ENCODE results near the gene ARL13A.
"Not testable (repeated sequence)": the region's sequence is repeated elsewhere in the genome, so short reads cannot be mapped to it uniquely, and the experiment has no call there.

The ARL13A gene

DNA sequence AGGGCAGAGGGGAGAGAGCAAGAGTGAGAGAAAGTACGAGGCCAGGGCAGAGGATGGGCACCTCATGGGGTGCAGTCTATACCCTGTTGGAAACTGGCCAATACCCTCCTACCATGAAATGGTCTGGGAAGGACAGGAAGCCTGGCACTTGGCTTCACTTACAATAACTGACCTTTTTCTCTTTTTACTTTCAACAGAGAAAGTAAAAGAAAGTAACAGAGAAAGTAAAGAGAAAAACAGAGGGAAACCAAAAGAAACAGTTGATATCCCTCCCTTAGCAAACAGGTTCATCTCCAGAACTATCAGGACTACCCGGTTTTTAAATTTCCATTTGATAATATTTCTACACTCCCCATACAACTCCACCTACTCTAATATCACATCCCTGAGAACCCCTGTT, 20.6 kb downstream of the ARL13A start:
- no peak for DNase-seq (ENCODE audit: low read depth, low spot score)

DNA sequence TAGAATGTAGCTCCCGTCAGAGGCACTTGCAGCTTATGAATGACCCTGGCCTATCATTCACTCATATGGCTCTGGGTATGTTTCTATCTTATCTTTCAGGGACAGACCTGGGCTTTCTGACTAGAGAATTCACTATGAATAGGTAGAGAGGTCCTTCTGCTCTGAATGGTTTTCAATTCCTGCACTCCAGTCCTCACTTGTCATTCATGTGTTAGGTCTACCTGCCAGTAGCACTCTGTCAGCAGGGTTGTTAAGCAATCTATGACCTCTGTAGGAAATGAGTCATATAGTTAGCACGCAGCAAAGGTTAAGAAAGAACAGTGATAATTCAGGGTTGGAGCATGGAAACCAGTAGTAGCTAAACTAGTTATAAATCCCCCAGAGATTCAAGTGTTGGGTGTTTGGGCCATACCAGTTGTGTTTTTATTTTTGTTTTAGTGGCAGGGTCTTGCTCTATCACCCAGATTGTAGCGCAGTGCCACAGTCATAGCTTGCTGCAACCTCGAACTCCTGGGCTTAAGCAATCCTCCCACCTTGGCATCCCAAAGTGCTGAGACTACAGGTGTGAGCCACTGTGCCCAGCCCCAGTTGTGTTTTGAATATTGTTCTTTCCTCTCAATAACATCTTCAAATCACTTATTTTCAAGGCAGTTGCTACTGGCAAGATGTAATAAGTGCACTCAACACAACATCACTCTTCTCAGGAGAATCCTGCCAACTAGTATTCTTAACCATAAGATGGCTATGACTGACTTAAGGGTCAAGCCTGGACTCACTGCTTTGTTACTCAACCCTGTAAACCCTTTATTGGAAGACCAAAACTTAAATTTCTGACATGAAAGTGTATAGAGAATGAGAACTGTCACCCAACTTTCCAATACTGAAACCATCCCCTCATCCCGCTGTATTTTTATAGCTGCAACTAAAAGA, 25.1 kb downstream of the ARL13A start:
- no peak for DNase-seq (ENCODE audit: low read depth, low spot score)

DNA sequence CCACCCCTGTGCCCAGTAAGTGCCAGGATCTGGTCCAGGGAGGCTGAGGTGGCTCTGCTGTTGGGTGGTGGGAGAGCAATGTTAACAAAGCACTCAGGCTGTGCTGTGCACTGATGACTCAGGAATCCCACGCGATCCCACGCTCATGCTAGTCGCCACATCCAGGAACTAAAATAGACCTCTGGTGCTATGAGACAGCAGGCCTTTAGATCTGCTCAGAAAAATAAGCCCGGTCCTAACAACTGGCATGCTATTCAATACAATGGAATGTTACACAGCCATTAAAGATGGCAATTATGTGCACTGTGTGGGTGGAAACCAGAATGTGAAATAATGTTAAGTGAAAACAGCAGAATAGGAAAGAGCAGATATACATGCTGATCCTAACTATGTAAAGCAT, 26.0 kb downstream of the ARL13A start:
- DNase-seq (ENCODE audit: low read depth, low spot score) = no peak

DNA sequence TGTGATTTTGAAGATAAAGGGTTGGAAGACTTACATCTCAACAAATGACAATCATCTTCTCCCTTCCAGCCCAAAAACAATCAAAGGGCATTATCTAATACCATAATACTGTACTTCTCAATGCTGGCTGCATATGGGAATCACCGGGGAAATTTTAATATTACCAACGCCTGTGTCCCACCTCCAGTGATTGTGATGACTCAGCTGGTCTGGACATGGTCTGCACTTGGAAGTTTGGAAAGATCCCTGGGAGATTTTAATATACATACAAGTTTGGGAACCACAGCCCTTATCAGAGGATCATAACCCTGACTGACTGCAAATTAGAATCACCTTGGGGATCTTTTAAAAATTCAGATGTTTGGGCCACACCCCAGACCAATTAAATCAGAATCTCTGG, 29.9 kb downstream of the ARL13A start:
- no peak for DNase-seq (ENCODE audit: low read depth, low spot score)

DNA sequence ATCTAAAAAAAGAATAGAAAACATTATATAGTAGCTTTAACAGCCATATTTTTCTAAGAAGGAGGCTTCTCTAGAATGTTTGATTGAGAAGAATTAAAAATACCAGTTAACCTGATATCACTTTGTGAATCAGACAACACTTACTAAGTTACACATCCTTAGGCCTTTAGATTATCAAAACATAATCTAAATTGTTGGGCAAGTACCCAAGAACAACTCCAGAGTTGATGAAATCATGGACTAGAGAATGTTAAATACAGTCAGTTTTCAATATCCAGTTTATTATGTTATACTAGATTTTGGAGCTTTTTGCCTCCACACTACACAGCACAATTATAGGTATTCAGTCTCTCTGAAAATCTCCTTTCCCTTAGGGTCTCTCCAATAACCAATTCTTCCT, 39.6 kb downstream of the ARL13A start:
- no peak for DNase-seq (ENCODE audit: low read depth, low spot score)

DNA sequence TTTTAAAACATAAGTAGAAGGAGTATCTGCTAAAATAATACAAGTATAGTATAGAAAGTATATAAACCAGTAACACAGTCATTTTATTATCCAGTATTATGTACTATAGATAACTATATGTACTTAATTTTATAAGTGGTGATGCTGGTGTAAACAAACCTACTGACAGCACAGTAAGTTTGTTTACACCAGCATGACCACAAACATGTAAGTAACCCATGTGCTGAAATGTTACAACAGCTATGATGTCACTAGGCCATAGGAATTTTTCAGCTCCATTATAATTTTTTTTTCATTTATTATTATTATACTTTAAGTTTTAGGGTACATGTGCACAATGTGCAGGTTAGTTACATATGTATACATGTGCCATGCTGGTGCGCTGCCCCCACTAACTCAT, 42.5 kb downstream of the ARL13A start:
- not testable (repeated sequence) for DNase-seq (ENCODE audit: low read depth, low spot score)

DNA sequence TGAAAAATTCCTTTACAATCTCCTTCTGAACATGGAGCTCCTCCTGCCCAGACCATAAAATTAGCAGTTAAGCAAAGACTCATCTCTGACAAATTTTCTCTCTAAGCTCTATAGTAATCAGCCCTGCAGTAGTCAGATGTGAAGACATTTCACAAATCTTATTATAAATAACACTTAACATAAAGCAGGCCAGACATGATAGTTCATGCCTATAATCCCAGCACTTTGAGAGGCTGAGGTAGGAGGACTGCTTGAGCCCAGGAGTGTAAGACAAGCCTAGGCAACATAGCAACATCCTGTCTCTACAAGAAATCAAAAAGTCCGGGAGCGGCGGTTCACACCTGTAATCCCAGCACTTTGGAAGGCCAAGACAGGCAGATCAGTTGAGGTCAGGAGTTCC, 52.5 kb downstream of the ARL13A start:
- DNase-seq (ENCODE audit: low read depth, low spot score) = no peak

DNA sequence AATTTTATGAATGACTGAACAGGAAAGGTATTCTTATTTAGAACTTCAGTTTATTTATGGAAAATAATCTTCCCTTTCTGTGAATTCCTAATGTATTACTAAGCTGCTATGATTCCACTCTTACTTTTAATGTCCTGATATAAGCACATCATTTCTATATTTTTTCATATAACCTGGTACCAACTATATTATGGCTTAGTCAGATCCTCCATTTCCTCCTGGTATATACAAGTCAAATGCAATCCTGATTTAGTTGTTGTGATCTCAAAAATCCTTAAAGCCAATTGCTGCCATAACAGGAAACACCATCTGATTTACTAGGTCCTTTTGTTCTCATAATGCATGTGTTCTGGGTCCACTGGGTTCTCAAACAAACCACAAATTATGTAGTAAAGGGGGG, 55.6 kb downstream of the ARL13A start:
- DNase-seq (ENCODE audit: low read depth, low spot score) = no peak

DNA sequence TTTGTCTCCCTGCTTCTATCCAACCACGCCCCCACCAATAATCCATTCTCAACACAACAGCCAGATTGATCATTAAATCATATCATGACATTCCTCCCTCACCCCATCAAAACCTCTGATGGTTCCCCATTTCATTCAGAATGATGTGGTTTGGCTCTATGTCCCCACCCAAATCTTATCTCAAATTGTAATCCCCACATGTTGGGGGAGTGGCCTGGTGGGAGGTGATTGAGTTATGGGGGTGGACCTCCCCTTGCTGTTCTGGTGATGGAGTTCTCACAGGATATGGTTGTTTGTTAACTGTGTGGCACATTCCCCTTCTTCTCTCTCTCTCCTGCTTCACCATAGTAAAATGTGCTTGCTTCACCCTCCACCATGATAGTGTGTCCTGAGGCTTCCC, 59.1 kb downstream of the ARL13A start:
- DNase-seq (ENCODE audit: low read depth, low spot score) = no peak

DNA sequence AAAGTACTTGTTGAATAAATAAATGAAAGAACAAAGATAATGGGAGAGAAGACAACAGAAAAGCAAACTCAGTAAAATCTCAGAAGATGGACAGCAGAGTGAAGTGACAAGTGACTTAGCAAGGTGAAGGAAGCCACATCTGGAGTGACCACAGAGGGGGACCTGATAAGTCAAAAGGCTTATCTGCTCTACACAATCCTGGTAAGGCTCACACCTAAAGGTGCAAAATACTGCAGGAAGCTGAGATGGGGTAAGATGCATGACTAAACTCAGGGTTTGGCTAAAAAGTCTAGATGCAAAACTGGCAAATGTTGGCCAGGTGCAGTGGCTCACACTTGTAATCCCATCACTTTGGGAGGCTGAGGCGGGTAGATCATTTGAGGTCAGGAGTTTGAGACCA, 60.2 kb downstream of the ARL13A start:
- no peak for DNase-seq (ENCODE audit: low read depth, low spot score)

DNA sequence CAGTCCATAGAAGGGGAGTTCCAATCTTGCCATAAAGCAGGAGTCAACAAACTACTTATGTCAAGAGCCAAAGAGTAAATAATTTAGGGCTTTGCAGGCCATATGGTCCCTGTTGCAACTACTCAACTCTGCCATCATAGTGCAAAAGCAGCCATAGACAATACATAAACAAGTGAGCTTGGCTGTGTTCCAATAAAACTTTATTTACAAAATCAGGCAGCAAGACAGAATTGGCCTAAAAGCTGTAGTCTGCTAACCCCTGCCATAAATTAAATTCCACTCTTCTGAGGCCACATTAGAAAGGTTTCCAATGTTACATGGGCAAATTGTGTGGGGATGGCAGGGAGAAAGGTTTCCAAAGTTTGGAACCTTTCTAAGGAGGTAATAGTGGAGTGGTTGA, 67.7 kb downstream of the ARL13A start:
- DNase-seq (ENCODE audit: low read depth, low spot score) = no peak

DNA sequence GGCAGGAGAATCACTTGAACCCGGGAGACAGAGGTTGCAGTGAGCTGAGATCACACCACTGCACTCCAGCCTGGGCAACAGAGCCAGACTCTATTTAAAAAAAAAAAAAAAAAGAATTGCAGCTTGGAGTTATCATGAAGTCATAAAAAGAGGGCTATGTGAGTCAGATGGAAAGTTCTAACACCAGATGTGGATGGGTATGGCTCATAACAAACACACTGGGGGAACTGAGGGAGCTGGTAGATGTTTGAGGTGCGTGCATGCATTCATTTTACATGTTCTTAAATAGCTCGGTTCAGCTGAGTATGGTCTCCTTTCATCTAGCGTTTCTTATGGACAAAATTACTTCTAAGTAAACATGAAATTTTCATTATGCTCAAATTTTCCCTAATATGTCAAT, 70.7 kb downstream of the ARL13A start:
- DNase-seq (ENCODE audit: low read depth, low spot score) = no peak
